Liver (tissue), 3 donors: ENCODE measurements around the gene COLEC11.

ENCODE experiments used
- EGR1 ChIP-seq, 2 donors: IDR thresholded peaks; 2 replicates each; pipeline ENCODE4 v1.6.1; 2016 to 2018; ENCODE audit warnings: antibody characterized with exemption in 2 of 2, low read depth in 2 of 2
- GABPA ChIP-seq, 2 donors: IDR thresholded peaks in 1 of 2; conservative IDR thresholded peaks in 1 of 2; 2 replicates each; pipeline ENCODE4 v1.6.1; 2016; ENCODE audit warnings: antibody characterized with exemption in 2 of 2, mild to moderate bottlenecking in 1 of 2, moderate library complexity in 1 of 2
- JUND ChIP-seq, 2 donors: IDR thresholded peaks; 2 replicates each; pipeline ENCODE4 v1.6.1; 2016; ENCODE audit warnings: antibody characterized with exemption in 2 of 2
- RAD21 ChIP-seq, 2 donors: IDR thresholded peaks; 2 replicates each; pipeline ENCODE4 v1.6.1; 2016; ENCODE audit warnings: antibody characterized with exemption in 2 of 2, mild to moderate bottlenecking in 2 of 2
- REST ChIP-seq: IDR thresholded peaks from 2 replicates; pipeline ENCODE4 v1.6.1; 2016; ENCODE audit warnings: antibody characterized with exemption, mild to moderate bottlenecking
- SP1 ChIP-seq: IDR thresholded peaks from 2 replicates; pipeline ENCODE4 v1.6.1; 2018; ENCODE audit warnings: antibody characterized with exemption, mild to moderate bottlenecking
- YY1 ChIP-seq: IDR thresholded peaks from 2 replicates; pipeline ENCODE4 v1.6.1; 2016; ENCODE audit warnings: antibody characterized with exemption, mild to moderate bottlenecking
- TF ChIP-seq, protein P1 (sequence below): fragments of 150-350 bp; IDR thresholded peaks from 2 replicates; pipeline ENCODE4 v1.5.1; 2017; ENCODE audit warnings: improper control_type of control experiment, low read depth, low read length; ENCODE audit not compliant: missing input control
- donor health status: healthy.
- donor health status: healthy.

DNA sequence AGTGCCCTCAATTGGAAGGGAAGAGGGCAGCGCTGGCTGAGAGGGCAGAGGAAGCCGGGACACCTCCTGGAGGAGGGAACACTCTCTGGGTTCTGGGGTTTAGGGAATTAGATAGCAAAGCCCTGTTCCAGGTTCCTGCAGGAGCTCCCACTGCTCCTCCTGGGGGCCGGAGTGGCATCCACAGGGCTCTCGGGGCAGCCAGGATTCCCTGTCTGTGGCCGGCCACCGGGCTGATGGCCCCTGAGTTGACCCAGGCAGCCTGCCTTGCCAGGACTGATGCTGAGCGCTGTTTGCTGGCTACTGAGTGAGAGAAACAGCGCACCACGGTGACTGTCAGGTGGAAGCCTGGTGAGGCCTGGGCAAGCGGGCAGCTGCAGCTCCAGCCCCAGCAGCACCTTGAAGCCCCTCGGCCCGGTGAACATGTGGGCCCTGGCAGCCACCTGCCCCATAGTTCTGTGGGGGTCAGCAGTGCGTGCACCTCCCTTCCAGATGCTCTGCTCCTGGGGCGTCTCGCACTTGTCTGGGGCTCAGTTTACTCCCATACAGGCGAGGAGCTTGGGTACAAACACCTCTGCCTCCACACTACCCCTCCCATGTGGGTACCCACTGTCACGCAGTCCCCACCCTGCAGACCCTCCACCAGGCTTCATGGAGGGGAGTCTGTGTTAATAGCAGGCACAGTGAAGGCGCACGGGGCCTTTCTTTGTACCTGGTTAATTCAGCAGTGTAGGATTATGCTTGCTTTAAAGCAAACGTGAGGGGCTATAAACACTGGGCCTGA is 55.4 kb downstream of the COLEC11 start:
- TF ChIP-seq JUND (IDR thresholded peaks at IDR 0.05) (no peak), RAD21 (IDR thresholded peaks at IDR 0.05) (no peak), EGR1 (IDR thresholded peaks at IDR 0.05; ENCODE audit: low read depth in 2 of 2) (no peak), GABPA (IDR thresholded peaks at IDR 0.05 in 1 of 2, conservative IDR thresholded peaks at IDR 0.05 in 1 of 2) (no peak), REST (no peak), YY1 (no peak), SP1 (no peak)
- TF ChIP-seq, protein P1, sequence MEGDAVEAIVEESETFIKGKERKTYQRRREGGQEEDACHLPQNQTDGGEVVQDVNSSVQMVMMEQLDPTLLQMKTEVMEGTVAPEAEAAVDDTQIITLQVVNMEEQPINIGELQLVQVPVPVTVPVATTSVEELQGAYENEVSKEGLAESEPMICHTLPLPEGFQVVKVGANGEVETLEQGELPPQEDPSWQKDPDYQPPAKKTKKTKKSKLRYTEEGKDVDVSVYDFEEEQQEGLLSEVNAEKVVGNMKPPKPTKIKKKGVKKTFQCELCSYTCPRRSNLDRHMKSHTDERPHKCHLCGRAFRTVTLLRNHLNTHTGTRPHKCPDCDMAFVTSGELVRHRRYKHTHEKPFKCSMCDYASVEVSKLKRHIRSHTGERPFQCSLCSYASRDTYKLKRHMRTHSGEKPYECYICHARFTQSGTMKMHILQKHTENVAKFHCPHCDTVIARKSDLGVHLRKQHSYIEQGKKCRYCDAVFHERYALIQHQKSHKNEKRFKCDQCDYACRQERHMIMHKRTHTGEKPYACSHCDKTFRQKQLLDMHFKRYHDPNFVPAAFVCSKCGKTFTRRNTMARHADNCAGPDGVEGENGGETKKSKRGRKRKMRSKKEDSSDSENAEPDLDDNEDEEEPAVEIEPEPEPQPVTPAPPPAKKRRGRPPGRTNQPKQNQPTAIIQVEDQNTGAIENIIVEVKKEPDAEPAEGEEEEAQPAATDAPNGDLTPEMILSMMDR = peak; percentile 5
